Activated T-cell treated with anti-CD3 and anti-CD28 coated beads, Interleukin-2, amount 50 U/mL, for 24 hours (primary cell): ENCODE data around the gene DUS1L.
A peak's percentile ranks its signal among the peaks of the same experiment; 100 is the strongest.

ENCODE experiments used
- DNase-seq: peaks from one replicate; pipeline ENCODE4 v3.0.0-alpha.2; 2020
- H3K27ac Mint-ChIP-seq: 2 replicates; pipeline ENCODE4 v1.8.0; 2020; ENCODE audit warnings: mild to moderate bottlenecking, mixed read lengths
- H3K27me3 Mint-ChIP-seq: 2 replicates; pipeline ENCODE4 v1.8.0; 2020; ENCODE audit warnings: mixed read lengths
- H3K36me3 Mint-ChIP-seq: 2 replicates; pipeline ENCODE4 v1.8.0; 2020; ENCODE audit warnings: low read depth, mixed read lengths
- H3K4me1 Mint-ChIP-seq: 2 replicates; pipeline ENCODE4 v1.8.0; 2020; ENCODE audit warnings: low read depth, mixed read lengths
- H3K4me3 Mint-ChIP-seq: 2 replicates; pipeline ENCODE4 v1.8.0; 2020; ENCODE audit warnings: mild to moderate bottlenecking, moderate library complexity, mixed read lengths
- H3K9me3 Mint-ChIP-seq: 2 replicates; pipeline ENCODE4 v1.8.0; 2020; ENCODE audit warnings: mixed read lengths

Gene DUS1L

GRCh38 chr17:82105417-82105881 is 39.8 kb upstream of the DUS1L start:
- Mint-ChIP-seq H3K9me3 (no peaks in the 10 kb centered on the region), H3K27me3 (no peaks in the 10 kb centered on the region), H3K4me3 (peak overlapping the region; percentile 89), H3K27ac (peak overlapping the region; percentile 96), H3K4me1 (peaks cover 47% of the 10 kb centered on the region), H3K36me3 (peaks cover 28% of the 10 kb centered on the region)
- DNase-seq: no peak

- Mint-ChIP-seq H3K27me3 (no peaks in the 10 kb centered on the region), H3K9me3 (no peaks in the 10 kb centered on the region), H3K4me3 (peak overlapping the region; percentile 89), H3K27ac (peak overlapping the region; percentile 96), H3K36me3 (peaks cover 33% of the 10 kb centered on the region), H3K4me1 (peaks cover 47% of the 10 kb centered on the region)
- DNase-seq: no peak
Observed at GRCh38 chr17:82104797-82105416, 39.3 kb upstream of the DUS1L start.

GRCh38 chr17:82103553-82104451 is 38.2 kb upstream of the DUS1L start:
- H3K4me1 Mint-ChIP-seq: peaks cover 46% of the 10 kb centered on the region
- H3K27ac Mint-ChIP-seq: peak overlapping the region; percentile 67
- no peaks in the 10 kb centered on the region for H3K9me3 Mint-ChIP-seq
- H3K4me3 Mint-ChIP-seq: no peak overlapping the region
- no peaks in the 10 kb centered on the region for H3K27me3 Mint-ChIP-seq
- DNase-seq: no peak
- H3K36me3 Mint-ChIP-seq: peaks cover 40% of the 10 kb centered on the region

GRCh38 chr17:82101767-82102679 is 36.4 kb upstream of the DUS1L start:
- Mint-ChIP-seq H3K4me3 (no peak overlapping the region), H3K9me3 (no peaks in the 10 kb centered on the region), H3K36me3 (peaks cover 33% of the 10 kb centered on the region), H3K4me1 (peaks cover 39% of the 10 kb centered on the region), H3K27ac (peak overlapping the region; percentile 18), H3K27me3 (no peaks in the 10 kb centered on the region)
- DNase-seq: no peak

GRCh38 chr17:82101301-82101715 is 35.7 kb upstream of the DUS1L start:
- Mint-ChIP-seq H3K27me3 (no peaks in the 10 kb centered on the region), H3K36me3 (peaks cover 38% of the 10 kb centered on the region), H3K9me3 (no peaks in the 10 kb centered on the region), H3K4me1 (peaks cover 36% of the 10 kb centered on the region), H3K27ac (peak overlapping the region; percentile 92), H3K4me3 (peak overlapping the region; percentile 35)
- no peak for DNase-seq

- H3K36me3 Mint-ChIP-seq: peaks cover 40% of the 10 kb centered on the region
- peaks cover 37% of the 10 kb centered on the region for H3K4me1 Mint-ChIP-seq
- H3K9me3 Mint-ChIP-seq: no peaks in the 10 kb centered on the region
- peak overlapping the region; percentile 83 for H3K4me3 Mint-ChIP-seq
- H3K27ac Mint-ChIP-seq: peak overlapping the region; percentile 92
- DNase-seq: no peak
- no peaks in the 10 kb centered on the region for H3K27me3 Mint-ChIP-seq
Observed at GRCh38 chr17:82100502-82101298, 35.1 kb upstream of the DUS1L start.

GRCh38 chr17:82098939-82099763 is 33.5 kb upstream of the DUS1L start:
- H3K27ac Mint-ChIP-seq: peak overlapping the region; percentile 92
- peak overlapping the region; percentile 83 for H3K4me3 Mint-ChIP-seq
- H3K9me3 Mint-ChIP-seq: no peaks in the 10 kb centered on the region
- H3K36me3 Mint-ChIP-seq: peaks cover 49% of the 10 kb centered on the region
- peaks cover 30% of the 10 kb centered on the region for H3K4me1 Mint-ChIP-seq
- no peaks in the 10 kb centered on the region for H3K27me3 Mint-ChIP-seq
- DNase-seq: no peak

GRCh38 chr17:82098169-82098938 is 32.8 kb upstream of the DUS1L start, which contains the start of gene FASN:
Gene FASN (minus strand): TSS chr17:82098236. CDS start chr17:82096445, 1,791 bp downstream.
- DNase-seq: peak; percentile 97
- H3K9me3 Mint-ChIP-seq: no peaks in the 10 kb centered on the region
- peak within 1 kb of the TSS; percentile 83 for H3K4me3 Mint-ChIP-seq
- H3K27ac Mint-ChIP-seq: peak within 1 kb of the TSS; percentile 83
- H3K4me1 Mint-ChIP-seq: peaks cover 28% of the 10 kb centered on the region
- H3K36me3 Mint-ChIP-seq: peaks cover 54% of the 10 kb centered on the region
- H3K27me3 Mint-ChIP-seq: no peaks in the 10 kb centered on the region

- H3K27me3 Mint-ChIP-seq: no peaks in the 10 kb centered on the region
- DNase-seq: no peak
Observed at GRCh38 chr17:82097919-82098168, 32.2 kb upstream of the DUS1L start.

GRCh38 chr17:82097184-82097918 is 31.7 kb upstream of the DUS1L start:
- no peak for DNase-seq
- Mint-ChIP-seq H3K9me3 (no peaks in the 10 kb centered on the region), H3K4me3 (peak overlapping the region; percentile 83), H3K4me1 (peaks cover 29% of the 10 kb centered on the region), H3K27ac (peak overlapping the region; percentile 83), H3K36me3 (peaks cover 60% of the 10 kb centered on the region), H3K27me3 (no peaks in the 10 kb centered on the region)

More at GRCh38 chr17:82097919-82098168, 32.2 kb upstream of the DUS1L start:
- Mint-ChIP-seq H3K27ac (peak overlapping the region; percentile 81), H3K4me1 (peaks cover 29% of the 10 kb centered on the region), H3K4me3 (peak overlapping the region; percentile 75), H3K9me3 (no peaks in the 10 kb centered on the region), H3K36me3 (peaks cover 58% of the 10 kb centered on the region)

- peaks cover 64% of the 10 kb centered on the region for H3K36me3 Mint-ChIP-seq
- no peaks in the 10 kb centered on the region for H3K9me3 Mint-ChIP-seq
- H3K4me1 Mint-ChIP-seq: peaks cover 28% of the 10 kb centered on the region
- no peaks in the 10 kb centered on the region for H3K27me3 Mint-ChIP-seq
- H3K27ac Mint-ChIP-seq: peak overlapping the region; percentile 83
- H3K4me3 Mint-ChIP-seq: peak overlapping the region; percentile 83
- DNase-seq: no peak
Observed at GRCh38 chr17:82096709-82097183, 31.1 kb upstream of the DUS1L start.
